Measurements from ENCODE around the gene KDM4C. TPM values are rescaled to one million over a fixed set of nuclear protein-coding genes. Genes with fewer than 3 reads are reported as not detected.

Gene KDM4C
- total and polyA plus RNA-seq, 2 of the 13 experiments (the other 11 are each of a cell fraction or from before 2014, with no cell fraction given) = 19.4 to 23.6 TPM

DNA sequence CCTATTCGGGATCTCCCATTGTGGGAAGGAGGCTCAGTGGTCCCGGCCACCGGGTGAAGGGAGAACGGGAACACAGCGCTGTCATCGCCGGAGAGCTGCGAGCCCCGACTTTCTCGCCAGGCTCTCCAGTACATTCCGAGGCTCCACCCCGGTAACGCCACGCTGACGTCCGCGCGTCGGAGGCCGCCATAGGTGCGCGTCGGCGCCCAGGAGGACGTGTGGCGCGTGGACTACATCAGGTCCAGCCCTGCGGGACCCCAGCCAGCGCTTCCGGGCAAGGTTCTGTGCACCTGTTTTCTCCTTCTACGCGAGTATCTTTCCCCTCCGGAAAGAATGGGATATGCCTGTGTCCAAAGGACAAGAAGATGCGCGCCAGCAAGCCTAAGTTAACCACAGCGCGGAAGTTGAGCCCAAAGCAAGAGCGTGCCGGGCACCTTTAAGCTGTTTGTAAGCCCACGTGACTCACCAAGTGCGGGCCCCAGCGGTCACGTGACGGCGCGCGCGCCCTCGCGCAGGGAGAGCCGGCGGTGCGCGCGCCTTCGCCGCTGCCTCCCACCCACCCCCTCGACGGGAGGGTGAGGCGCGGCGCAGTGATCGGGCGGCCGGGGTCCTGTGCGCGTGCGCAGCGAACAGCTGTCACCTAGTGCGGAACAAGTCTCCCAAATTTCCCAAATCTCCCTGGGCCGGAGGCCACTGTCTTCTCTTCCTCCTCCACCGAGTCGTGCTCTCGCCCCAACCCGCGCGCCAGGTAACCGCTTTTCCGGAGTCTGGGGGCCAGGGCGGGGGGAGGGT lies at the start of gene KDM4C (continued):
- TF ChIP-seq ZNF790 (CRISPR knock-in tag; IDR thresholded peaks at IDR 0.05; ENCODE audit: borderline replicate concordance) (peak; percentile 51; the same call in 1 of the 2 replicates), RARG (CRISPR knock-in tag; IDR thresholded peaks at IDR 0.05; ENCODE audit: low read depth) (peak; percentile 98), POGZ (CRISPR knock-in tag; IDR thresholded peaks at IDR 0.05) (peak; percentile 84), NFKBIZ (CRISPR knock-in tag; IDR thresholded peaks at IDR 0.05) (no peak), ZGPAT (CRISPR knock-in tag; IDR thresholded peaks at IDR 0.05) (peak; percentile 97), ZFAT (CRISPR knock-in tag; conservative IDR thresholded peaks at IDR 0.05) (no peak), ZNF318 (CRISPR knock-in tag; IDR thresholded peaks at IDR 0.05) (peak; percentile 95), ZSCAN31 (CRISPR knock-in tag; IDR thresholded peaks at IDR 0.05; ENCODE audit: low read depth) (no peak; the same call in 1 of the 2 replicates), KDM6A (CRISPR knock-in tag; IDR thresholded peaks at IDR 0.05; ENCODE audit: low read depth) (no peak), ZFX (CRISPR knock-in tag; IDR thresholded peaks at IDR 0.05; ENCODE audit: low read depth) (peak; percentile 76)
- TF ChIP-seq, protein P1, sequence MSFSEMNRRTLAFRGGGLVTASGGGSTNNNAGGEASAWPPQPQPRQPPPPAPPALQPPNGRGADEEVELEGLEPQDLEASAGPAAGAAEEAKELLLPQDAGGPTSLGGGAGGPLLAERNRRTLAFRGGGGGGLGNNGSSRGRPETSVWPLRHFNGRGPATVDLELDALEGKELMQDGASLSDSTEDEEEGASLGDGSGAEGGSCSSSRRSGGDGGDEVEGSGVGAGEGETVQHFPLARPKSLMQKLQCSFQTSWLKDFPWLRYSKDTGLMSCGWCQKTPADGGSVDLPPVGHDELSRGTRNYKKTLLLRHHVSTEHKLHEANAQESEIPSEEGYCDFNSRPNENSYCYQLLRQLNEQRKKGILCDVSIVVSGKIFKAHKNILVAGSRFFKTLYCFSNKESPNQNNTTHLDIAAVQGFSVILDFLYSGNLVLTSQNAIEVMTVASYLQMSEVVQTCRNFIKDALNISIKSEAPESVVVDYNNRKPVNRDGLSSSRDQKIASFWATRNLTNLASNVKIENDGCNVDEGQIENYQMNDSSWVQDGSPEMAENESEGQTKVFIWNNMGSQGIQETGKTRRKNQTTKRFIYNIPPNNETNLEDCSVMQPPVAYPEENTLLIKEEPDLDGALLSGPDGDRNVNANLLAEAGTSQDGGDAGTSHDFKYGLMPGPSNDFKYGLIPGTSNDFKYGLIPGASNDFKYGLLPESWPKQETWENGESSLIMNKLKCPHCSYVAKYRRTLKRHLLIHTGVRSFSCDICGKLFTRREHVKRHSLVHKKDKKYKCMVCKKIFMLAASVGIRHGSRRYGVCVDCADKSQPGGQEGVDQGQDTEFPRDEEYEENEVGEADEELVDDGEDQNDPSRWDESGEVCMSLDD (CRISPR knock-in tag; IDR thresholded peaks at IDR 0.05; ENCODE audit: borderline replicate concordance) = no peak
- TF ChIP-seq, protein P2, sequence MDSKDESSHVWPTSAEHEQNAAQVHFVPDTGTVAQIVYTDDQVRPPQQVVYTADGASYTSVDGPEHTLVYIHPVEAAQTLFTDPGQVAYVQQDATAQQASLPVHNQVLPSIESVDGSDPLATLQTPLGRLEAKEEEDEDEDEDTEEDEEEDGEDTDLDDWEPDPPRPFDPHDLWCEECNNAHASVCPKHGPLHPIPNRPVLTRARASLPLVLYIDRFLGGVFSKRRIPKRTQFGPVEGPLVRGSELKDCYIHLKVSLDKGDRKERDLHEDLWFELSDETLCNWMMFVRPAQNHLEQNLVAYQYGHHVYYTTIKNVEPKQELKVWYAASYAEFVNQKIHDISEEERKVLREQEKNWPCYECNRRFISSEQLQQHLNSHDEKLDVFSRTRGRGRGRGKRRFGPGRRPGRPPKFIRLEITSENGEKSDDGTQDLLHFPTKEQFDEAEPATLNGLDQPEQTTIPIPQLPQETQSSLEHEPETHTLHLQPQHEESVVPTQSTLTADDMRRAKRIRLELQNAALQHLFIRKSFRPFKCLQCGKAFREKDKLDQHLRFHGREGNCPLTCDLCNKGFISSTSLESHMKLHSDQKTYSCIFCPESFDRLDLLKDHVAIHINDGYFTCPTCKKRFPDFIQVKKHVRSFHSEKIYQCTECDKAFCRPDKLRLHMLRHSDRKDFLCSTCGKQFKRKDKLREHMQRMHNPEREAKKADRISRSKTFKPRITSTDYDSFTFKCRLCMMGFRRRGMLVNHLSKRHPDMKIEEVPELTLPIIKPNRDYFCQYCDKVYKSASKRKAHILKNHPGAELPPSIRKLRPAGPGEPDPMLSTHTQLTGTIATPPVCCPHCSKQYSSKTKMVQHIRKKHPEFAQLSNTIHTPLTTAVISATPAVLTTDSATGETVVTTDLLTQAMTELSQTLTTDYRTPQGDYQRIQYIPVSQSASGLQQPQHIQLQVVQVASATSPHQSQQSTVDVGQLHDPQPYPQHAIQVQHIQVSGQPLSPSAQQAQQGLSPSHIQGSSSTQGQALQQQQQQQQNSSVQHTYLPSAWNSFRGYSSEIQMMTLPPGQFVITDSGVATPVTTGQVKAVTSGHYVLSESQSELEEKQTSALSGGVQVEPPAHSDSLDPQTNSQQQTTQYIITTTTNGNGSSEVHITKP (CRISPR knock-in tag; IDR thresholded peaks at IDR 0.05; ENCODE audit: low read depth) = peak; percentile 93
